GM19025 (cell line): Measurements from ENCODE around the gene TRABD.
"Not testable (repeated sequence)": the region's sequence is repeated elsewhere in the genome, so short reads cannot be mapped to it uniquely, and the experiment has no call there.

Experiments used
- ATAC-seq: cut with Tn5 transposase; IDR thresholded peaks from one replicate; pipeline ENCODE4 v1.9.1; 2021; ENCODE audit warnings: mild to moderate bottlenecking, low read depth, moderate library complexity; ENCODE audit not compliant: unreplicated experiment

The TRABD gene

GRCh38 chr22:50200461-50201190 is 14.9 kb downstream of the TRABD start, which contains the start of gene SELENOO:
Gene SELENOO (plus strand): TSS chr22:50201011. CDS start chr22:50201037, 26 bp downstream.
- peak; percentile 78 for ATAC-seq

GRCh38 chr22:50201191-50202129 is 15.7 kb downstream of the TRABD start:
- peak; percentile 36 for ATAC-seq

- no peak for ATAC-seq
These were observed 16.5 kb downstream of the TRABD start for GRCh38 chr22:50202130-50202666.

- no peak for ATAC-seq
These were observed 17.6 kb downstream of the TRABD start for GRCh38 chr22:50203288-50203687.

- no peak for ATAC-seq
These were observed 18.9 kb downstream of the TRABD start for GRCh38 chr22:50204571-50204970.

- not testable (repeated sequence) for ATAC-seq
These were observed 19.3 kb downstream of the TRABD start for GRCh38 chr22:50204998-50205397.

- no peak for ATAC-seq
These were observed 20.3 kb downstream of the TRABD start for GRCh38 chr22:50205781-50206569.

GRCh38 chr22:50206599-50206998 is 20.9 kb downstream of the TRABD start:
- ATAC-seq = no peak

GRCh38 chr22:50207383-50208140 is 21.8 kb downstream of the TRABD start:
- ATAC-seq = no peak

GRCh38 chr22:50208430-50208938 is 22.8 kb downstream of the TRABD start:
- no peak for ATAC-seq

GRCh38 chr22:50208939-50209892 is 23.5 kb downstream of the TRABD start:
- ATAC-seq = no peak

GRCh38 chr22:50209893-50210292 is 24.2 kb downstream of the TRABD start:
- ATAC-seq = no peak

GRCh38 chr22:50210378-50211139 is 24.8 kb downstream of the TRABD start:
- ATAC-seq = no peak

GRCh38 chr22:50211147-50211546 is 25.4 kb downstream of the TRABD start:
- ATAC-seq = no peak

- ATAC-seq = no peak
These were observed 27.6 kb downstream of the TRABD start for GRCh38 chr22:50213263-50213662.

- no peak for ATAC-seq
These were observed 29.8 kb downstream of the TRABD start for GRCh38 chr22:50215297-50216054.
